DND-41 (cell line): ENCODE measurements around the gene BCAS3.

Experiments used
- ATAC-seq: fragments of 200-7000 bp; cut with Tn5 transposase; 3 replicates; pipeline ENCODE4 v1.9.1; 2021; ENCODE audit warnings: low read depth; ENCODE audit not compliant: insufficient read depth
- DNase-seq: peaks from one replicate; pipeline ENCODE4 v3.0.0-alpha.2; 2020
- H2AFZ ChIP-seq: 2 replicates; pipeline ENCODE4 v1.6.0; 2012; ENCODE audit warnings: low read depth, low read length
- H3K27ac ChIP-seq: 2 replicates; pipeline ENCODE4 v1.5.1; 2012; ENCODE audit warnings: low read length, inconsistent platforms
- H3K27me3 ChIP-seq: fragments of 200-600 bp; sonication (generic); 2 replicates; pipeline ENCODE4 v1.6.0; 2012; ENCODE audit warnings: low read length, mild to moderate bottlenecking, inconsistent platforms; ENCODE audit not compliant: insufficient read depth, poor library complexity
- H3K36me3 ChIP-seq: 2 replicates; pipeline ENCODE4 v1.5.1; 2012; ENCODE audit warnings: low read length, inconsistent platforms; ENCODE audit not compliant: insufficient read depth
- H3K4me1 ChIP-seq: 2 replicates; pipeline ENCODE4 v1.5.1; 2012; ENCODE audit warnings: mild to moderate bottlenecking, low read length; ENCODE audit not compliant: insufficient read depth
- H3K4me2 ChIP-seq: 2 replicates; pipeline ENCODE4 v1.6.0; 2012; ENCODE audit warnings: mild to moderate bottlenecking, moderate library complexity, low read length, inconsistent platforms; ENCODE audit not compliant: insufficient read depth
- H3K4me3 ChIP-seq, 2 experiments: fragments of 200-600 bp in 1 of 2; shearing (Covaris generic) in 1 of 2; 2 replicates each; pipeline ENCODE4 v1.5.1; 2012 to 2016; ENCODE audit warnings: inconsistent platforms in 2 of 2, low read length in 2 of 2, mild to moderate bottlenecking in 2 of 2, low read depth in 1 of 2, moderate library complexity in 1 of 2
- H3K79me2 ChIP-seq: 2 replicates; pipeline ENCODE4 v1.6.0; 2012; ENCODE audit warnings: low read length, inconsistent platforms; ENCODE audit not compliant: insufficient read depth
- H3K9ac ChIP-seq: 2 replicates; pipeline ENCODE4 v1.6.0; 2012; ENCODE audit warnings: low read depth, mild to moderate bottlenecking, inconsistent platforms, low read length, moderate library complexity
- H3K9me3 ChIP-seq: 2 replicates; pipeline ENCODE4 v1.5.1; 2012; ENCODE audit warnings: low read length, moderate library complexity, mild to moderate bottlenecking, inconsistent platforms; ENCODE audit not compliant: insufficient read depth, severe bottlenecking
- H4K20me1 ChIP-seq: 2 replicates; pipeline ENCODE4 v1.6.0; 2012; ENCODE audit warnings: low read length; ENCODE audit not compliant: insufficient read depth
- EZH2 ChIP-seq: IDR thresholded peaks from 3 replicates; pipeline ENCODE4 v1.6.1; 2012; ENCODE audit warnings: borderline replicate concordance, low read depth, mild to moderate bottlenecking, moderate library complexity, low read length, inconsistent platforms; ENCODE audit not compliant: severe bottlenecking
- TF ChIP-seq, protein P1 (sequence below): IDR thresholded peaks from 2 replicates; pipeline ENCODE4 v1.5.1; 2012; ENCODE audit warnings: borderline replicate concordance, low read length, moderate library complexity, mild to moderate bottlenecking; ENCODE audit not compliant: poor library complexity, severe bottlenecking; ENCODE audit errors: extremely low read depth

BCAS3 gene

DNA sequence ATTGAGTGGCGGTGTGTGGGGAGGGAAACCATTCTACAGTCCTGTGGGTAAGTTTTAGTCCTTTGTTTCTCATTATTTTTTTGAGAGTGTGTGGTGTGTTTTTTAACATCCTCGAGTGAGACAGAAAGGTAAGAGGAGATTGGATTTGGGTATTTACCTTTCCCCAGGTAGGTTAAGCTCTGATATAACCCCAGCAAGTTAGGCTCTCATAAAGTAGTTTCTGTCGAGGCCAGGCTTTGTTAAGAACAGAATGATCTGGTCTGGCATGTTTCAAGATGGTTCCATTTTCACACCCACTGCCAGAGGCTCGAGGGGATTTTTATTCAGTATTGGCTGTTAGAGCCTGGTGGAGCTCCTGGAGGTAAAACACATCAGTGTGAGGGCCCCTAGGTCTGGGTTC, 62.9 kb downstream of the BCAS3 start:
- no peaks in the 10 kb centered on the region for H4K20me1 ChIP-seq
- no peaks in the 10 kb centered on the region for H3K79me2 ChIP-seq
- no peak overlapping the region for H3K9ac ChIP-seq
- H3K9me3 ChIP-seq, result no peaks in the 10 kb centered on the region
- H2AFZ ChIP-seq, result no peak overlapping the region
- H3K27me3 ChIP-seq, result no peaks in the 10 kb centered on the region
- ATAC-seq (no peak), DNase-seq (no peak)
- H3K27ac ChIP-seq, result no peak overlapping the region
- H3K4me2 ChIP-seq, result no peak overlapping the region
- H3K4me1 ChIP-seq, result no peaks in the 10 kb centered on the region
- no peak overlapping the region for H3K4me3 ChIP-seq
- TF ChIP-seq, protein P1, sequence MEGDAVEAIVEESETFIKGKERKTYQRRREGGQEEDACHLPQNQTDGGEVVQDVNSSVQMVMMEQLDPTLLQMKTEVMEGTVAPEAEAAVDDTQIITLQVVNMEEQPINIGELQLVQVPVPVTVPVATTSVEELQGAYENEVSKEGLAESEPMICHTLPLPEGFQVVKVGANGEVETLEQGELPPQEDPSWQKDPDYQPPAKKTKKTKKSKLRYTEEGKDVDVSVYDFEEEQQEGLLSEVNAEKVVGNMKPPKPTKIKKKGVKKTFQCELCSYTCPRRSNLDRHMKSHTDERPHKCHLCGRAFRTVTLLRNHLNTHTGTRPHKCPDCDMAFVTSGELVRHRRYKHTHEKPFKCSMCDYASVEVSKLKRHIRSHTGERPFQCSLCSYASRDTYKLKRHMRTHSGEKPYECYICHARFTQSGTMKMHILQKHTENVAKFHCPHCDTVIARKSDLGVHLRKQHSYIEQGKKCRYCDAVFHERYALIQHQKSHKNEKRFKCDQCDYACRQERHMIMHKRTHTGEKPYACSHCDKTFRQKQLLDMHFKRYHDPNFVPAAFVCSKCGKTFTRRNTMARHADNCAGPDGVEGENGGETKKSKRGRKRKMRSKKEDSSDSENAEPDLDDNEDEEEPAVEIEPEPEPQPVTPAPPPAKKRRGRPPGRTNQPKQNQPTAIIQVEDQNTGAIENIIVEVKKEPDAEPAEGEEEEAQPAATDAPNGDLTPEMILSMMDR, result no peak
- no peak for TF ChIP-seq EZH2
- no peaks in the 10 kb centered on the region for H3K36me3 ChIP-seq

DNA sequence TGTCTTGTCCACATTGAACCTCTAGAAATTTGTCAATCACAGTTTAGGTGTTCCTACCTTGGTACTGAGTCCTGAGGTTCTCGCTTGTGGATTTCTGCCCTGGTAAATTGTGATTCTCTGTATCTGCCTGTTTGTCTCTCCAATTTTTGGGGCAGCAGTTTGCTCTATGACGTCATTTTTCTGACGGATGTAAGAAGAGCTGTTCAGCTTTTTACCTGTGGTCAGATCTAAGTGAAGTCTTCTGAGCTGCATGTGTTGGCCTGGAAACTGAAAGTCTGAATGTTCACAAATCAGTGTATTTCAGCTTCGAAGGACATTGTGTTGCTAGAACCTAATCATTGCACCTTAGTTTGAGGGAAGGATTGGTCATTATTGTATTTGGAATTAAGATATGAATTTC, 63.4 kb downstream of the BCAS3 start:
- H3K9ac ChIP-seq, result no peak overlapping the region

DNA sequence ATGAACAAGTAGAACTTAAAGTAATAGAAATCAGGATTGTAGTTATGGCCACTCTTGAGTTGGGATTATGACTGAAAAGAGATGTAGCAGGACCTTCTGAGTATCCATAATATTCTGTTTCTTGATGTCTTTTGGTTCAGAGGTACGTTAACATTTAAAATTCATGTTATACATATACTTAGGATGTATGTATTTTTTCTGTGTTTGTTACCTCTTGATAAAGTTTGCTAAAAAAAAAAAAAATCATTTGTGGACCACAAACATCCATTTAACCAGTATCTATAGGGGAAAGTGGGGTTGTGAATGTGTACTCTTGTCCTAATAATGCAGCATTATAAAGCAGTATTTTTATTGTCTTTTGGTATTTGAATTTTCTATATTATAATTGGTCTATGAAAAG, 65.6 kb downstream of the BCAS3 start:
- H3K9me3 ChIP-seq, result no peaks in the 10 kb centered on the region
- no peak overlapping the region for H3K27ac ChIP-seq
- H3K36me3 ChIP-seq, result no peaks in the 10 kb centered on the region
- H3K27me3 ChIP-seq, result no peaks in the 10 kb centered on the region
- no peak overlapping the region for H2AFZ ChIP-seq
- no peak overlapping the region for H3K4me2 ChIP-seq
- H3K79me2 ChIP-seq, result no peaks in the 10 kb centered on the region
- H4K20me1 ChIP-seq, result no peaks in the 10 kb centered on the region
- TF ChIP-seq EZH2, result no peak
- TF ChIP-seq, protein P1, result no peak
- no peak overlapping the region for H3K4me3 ChIP-seq
- no peak overlapping the region for H3K9ac ChIP-seq
- no peak for ATAC-seq
- no peak for DNase-seq
- no peaks in the 10 kb centered on the region for H3K4me1 ChIP-seq

More for the DNA sequence above, 63.4 kb downstream of the BCAS3 start:
- H3K27ac ChIP-seq, result no peak overlapping the region
- no peaks in the 10 kb centered on the region for H3K79me2 ChIP-seq
- no peaks in the 10 kb centered on the region for H4K20me1 ChIP-seq
- H3K36me3 ChIP-seq, result no peaks in the 10 kb centered on the region
- H3K4me3 ChIP-seq, result no peak overlapping the region
- no peaks in the 10 kb centered on the region for H3K4me1 ChIP-seq
- no peaks in the 10 kb centered on the region for H3K27me3 ChIP-seq
- no peak overlapping the region for H3K4me2 ChIP-seq
- TF ChIP-seq, protein P1, result no peak
- no peak for TF ChIP-seq EZH2
- H2AFZ ChIP-seq, result no peak overlapping the region
- ATAC-seq, result no peak
- H3K9me3 ChIP-seq, result no peaks in the 10 kb centered on the region
- no peak for DNase-seq

DNA sequence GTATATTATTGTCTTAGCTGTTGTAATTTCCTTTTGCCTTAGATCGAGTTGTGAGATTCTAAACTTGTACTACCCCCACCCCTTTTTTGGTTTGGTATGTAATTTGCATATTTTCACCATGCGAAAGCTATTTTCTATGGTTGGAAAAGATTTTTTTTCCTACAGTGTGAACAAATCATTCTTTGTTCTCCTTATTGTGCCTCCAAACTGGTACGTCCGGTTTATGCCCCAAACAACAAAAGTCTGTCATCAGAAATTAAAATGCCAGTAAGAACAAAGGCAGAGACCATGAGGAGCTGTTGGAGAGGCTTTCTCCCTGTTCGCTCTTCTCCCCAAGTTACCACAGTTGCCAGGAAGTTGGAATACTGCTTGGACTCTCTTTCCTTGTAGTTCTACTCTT, 66.1 kb downstream of the BCAS3 start:
- Histone ChIP-seq H3K9me3 (no peaks in the 10 kb centered on the region), H4K20me1 (no peaks in the 10 kb centered on the region), H3K79me2 (no peaks in the 10 kb centered on the region), H3K4me1 (no peaks in the 10 kb centered on the region), H3K36me3 (no peaks in the 10 kb centered on the region), H3K4me3 (no peak overlapping the region), H3K4me2 (no peak overlapping the region), H2AFZ (no peak overlapping the region), H3K27ac (no peak overlapping the region), H3K9ac (no peak overlapping the region), H3K27me3 (no peaks in the 10 kb centered on the region)
- DNase-seq, result no peak
- TF ChIP-seq EZH2, result no peak
- TF ChIP-seq, protein P1, result no peak
- ATAC-seq, result no peak
